Endothelial cell of umbilical vein (primary cell): ENCODE data around the gene TBX4.

Experiments
- CTCF ChIP-seq, 2 donors: IDR thresholded peaks; 1 replicate in 1 of 2; 2 replicates in 1 of 2; pipeline ENCODE4 v1.5.1; 2011; ENCODE audit warnings: low read length in 2 of 2, mild to moderate bottlenecking in 2 of 2, moderate library complexity in 2 of 2, control low read depth in 1 of 2, inconsistent platforms in 1 of 2, low read depth in 1 of 2; ENCODE audit not compliant: insufficient read depth in 1 of 2; ENCODE audit errors: extremely low read depth in 1 of 2
- FOS ChIP-seq: IDR thresholded peaks from 2 replicates; pipeline ENCODE4 v1.6.1; 2011; ENCODE audit warnings: mild to moderate bottlenecking, low read length, moderate library complexity, borderline replicate concordance; ENCODE audit not compliant: insufficient read depth
- MYC ChIP-seq: IDR thresholded peaks from one replicate; pipeline ENCODE4 v1.6.1; 2011; ENCODE audit warnings: mild to moderate bottlenecking, low read depth, low read length
- POLR2A ChIP-seq: IDR thresholded peaks from 2 replicates; pipeline ENCODE4 v1.6.1; 2012; ENCODE audit warnings: low read depth, mild to moderate bottlenecking, control low read depth, low read length
- POLR2AphosphoS5 ChIP-seq: IDR thresholded peaks from 2 replicates; pipeline ENCODE4 v1.6.1; 2012; ENCODE audit warnings: low read depth, mild to moderate bottlenecking, control low read depth, low read length, moderate library complexity; ENCODE audit not compliant: insufficient read depth
- TF ChIP-seq, protein P1 (sequence below): IDR thresholded peaks from 2 replicates; pipeline ENCODE4 v1.6.1; 2011; ENCODE audit not compliant: insufficient read depth, insufficient read length

GRCh38 chr17:61442136-61442775 lies 10.0 kb upstream of the TBX4 start:
- no peak for TF ChIP-seq MYC
- TF ChIP-seq CTCF (IDR thresholded peaks at IDR 0.05; ENCODE audit: extremely low read depth in 1 of 2, insufficient read depth in 1 of 2, low read depth in 1 of 2, low read length in 2 of 2), result no peak
- no peak for TF ChIP-seq POLR2AphosphoS5
- TF ChIP-seq, protein P1, sequence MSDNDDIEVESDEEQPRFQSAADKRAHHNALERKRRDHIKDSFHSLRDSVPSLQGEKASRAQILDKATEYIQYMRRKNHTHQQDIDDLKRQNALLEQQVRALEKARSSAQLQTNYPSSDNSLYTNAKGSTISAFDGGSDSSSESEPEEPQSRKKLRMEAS, result no peak
- TF ChIP-seq POLR2A, result no peak
- TF ChIP-seq FOS, result no peak
